K562 (cell line): ENCODE results near the gene BRMS1. TPM values are rescaled to one million over a fixed set of nuclear protein-coding genes. Genes with fewer than 3 reads are reported as not detected.
A peak's percentile ranks its signal among the peaks of the same experiment; 100 is the strongest.

Source experiments
- ILF3 ChIP-seq: fragments of 450-650 bp; IDR thresholded peaks from 2 replicates; pipeline ENCODE4 v1.6.1; 2018; ENCODE audit warnings: antibody characterized with exemption, mild to moderate bottlenecking, moderate library complexity, borderline replicate concordance
- RBBP5 ChIP-seq: fragments of 200-600 bp; sonication (generic); IDR thresholded peaks from 2 replicates; pipeline ENCODE4 v1.6.1; 2012; ENCODE audit warnings: borderline replicate concordance, mild to moderate bottlenecking, low read length, control low read depth, inconsistent platforms; ENCODE audit not compliant: insufficient read depth, poor library complexity, severe bottlenecking
- TEAD4 ChIP-seq, 2 experiments: sonication (generic) in 1 of 2; formaldehyde crosslinking in 1 of 2; IDR thresholded peaks; 2 replicates each; pipeline versions ENCODE4 v1.6.1 to v1.8.0; 2012 to 2022; ENCODE audit warnings: borderline replicate concordance in 1 of 2, inconsistent platforms in 1 of 2, low read length in 1 of 2, mild to moderate bottlenecking in 1 of 2, missing genetic modification reagents in 1 of 2
- ZNF12 ChIP-seq: sonication (generic); formaldehyde crosslinking; IDR thresholded peaks from 2 replicates; pipeline ENCODE4 v1.4.0; 2020; ENCODE audit warnings: mild to moderate bottlenecking, missing genetic modification reagents
- polyA plus RNA-seq, 8 experiments: library from polyadenylated mRNA; depleted of rRNA in 4 of 8; stranded (reverse) in 5 of 8; unstranded in 3 of 8; fragments of >200 nt; fragmentation: Nextera tagmentation in 2 of 8; fragmentation: Illumina TruSeq in 1 of 8; extraction: Ambion mirVana in 2 of 8; extraction: Trizol in 1 of 8; gene quantifications; 2 replicates each; pipeline versions ENCODE4 v1.2.1 to v1.2.3, GENCODE V29; 2011 to 2014; ENCODE audit warnings: inconsistent platforms in 1 of 8, missing spikeins in 1 of 8
- total RNA-seq, 7 experiments: library from RNA; depleted of rRNA in 6 of 7; stranded (reverse); fragments of >200 nt in 6 of 7; fragmentation: Illumina TruSeq in 2 of 7; extraction: Trizol in 2 of 7; gene quantifications; 2 replicates each; pipeline versions ENCODE4 v1.2.1 to v1.2.3, GENCODE V29; 2011 to 2021; ENCODE audit warnings: low replicate concordance in 1 of 7
- TF ChIP-seq, protein P1 (sequence below): fragments of 250-450 bp; sonication (Bioruptor Pico); IDR thresholded peaks from 2 replicates; pipeline ENCODE4 v1.4.0; 2020
- TF ChIP-seq, protein P2 (sequence below): sonication (generic); formaldehyde crosslinking; IDR thresholded peaks from 2 replicates; pipeline ENCODE4 v1.8.0; 2022; ENCODE audit warnings: mild to moderate bottlenecking, missing genetic modification reagents, borderline replicate concordance

Gene BRMS1
- total and polyA plus RNA-seq, 9 of the 15 experiments (the other 6 are each of a cell fraction or from before 2014, with no cell fraction given): 2.2 to 78.8 (median 33.4) TPM

DNA sequence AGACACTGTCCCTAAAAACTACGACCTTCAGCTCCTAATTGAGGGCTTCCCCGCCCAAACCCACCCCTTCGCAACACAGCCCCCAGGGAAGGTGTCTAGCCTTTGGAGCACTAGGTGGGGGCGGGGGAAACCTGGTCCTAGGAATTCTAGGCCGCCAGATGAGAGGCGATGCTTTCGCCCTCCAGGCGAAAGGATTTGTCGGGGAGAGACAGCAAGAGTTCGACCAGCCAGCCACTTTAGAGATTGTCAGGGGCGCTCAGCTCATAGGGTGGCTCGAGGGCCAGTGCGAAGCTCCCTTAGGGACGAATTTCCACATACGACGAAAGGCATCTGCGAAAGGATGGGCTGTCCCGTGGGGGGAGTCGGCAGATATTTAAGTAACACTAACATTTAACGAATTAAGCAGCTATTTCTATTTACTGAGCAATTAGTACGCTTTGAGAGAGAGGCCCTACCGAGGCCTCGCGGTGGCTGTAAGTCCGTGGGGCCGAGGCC is 33.4 kb downstream of the BRMS1 start (continued):
- TF ChIP-seq, protein P1, sequence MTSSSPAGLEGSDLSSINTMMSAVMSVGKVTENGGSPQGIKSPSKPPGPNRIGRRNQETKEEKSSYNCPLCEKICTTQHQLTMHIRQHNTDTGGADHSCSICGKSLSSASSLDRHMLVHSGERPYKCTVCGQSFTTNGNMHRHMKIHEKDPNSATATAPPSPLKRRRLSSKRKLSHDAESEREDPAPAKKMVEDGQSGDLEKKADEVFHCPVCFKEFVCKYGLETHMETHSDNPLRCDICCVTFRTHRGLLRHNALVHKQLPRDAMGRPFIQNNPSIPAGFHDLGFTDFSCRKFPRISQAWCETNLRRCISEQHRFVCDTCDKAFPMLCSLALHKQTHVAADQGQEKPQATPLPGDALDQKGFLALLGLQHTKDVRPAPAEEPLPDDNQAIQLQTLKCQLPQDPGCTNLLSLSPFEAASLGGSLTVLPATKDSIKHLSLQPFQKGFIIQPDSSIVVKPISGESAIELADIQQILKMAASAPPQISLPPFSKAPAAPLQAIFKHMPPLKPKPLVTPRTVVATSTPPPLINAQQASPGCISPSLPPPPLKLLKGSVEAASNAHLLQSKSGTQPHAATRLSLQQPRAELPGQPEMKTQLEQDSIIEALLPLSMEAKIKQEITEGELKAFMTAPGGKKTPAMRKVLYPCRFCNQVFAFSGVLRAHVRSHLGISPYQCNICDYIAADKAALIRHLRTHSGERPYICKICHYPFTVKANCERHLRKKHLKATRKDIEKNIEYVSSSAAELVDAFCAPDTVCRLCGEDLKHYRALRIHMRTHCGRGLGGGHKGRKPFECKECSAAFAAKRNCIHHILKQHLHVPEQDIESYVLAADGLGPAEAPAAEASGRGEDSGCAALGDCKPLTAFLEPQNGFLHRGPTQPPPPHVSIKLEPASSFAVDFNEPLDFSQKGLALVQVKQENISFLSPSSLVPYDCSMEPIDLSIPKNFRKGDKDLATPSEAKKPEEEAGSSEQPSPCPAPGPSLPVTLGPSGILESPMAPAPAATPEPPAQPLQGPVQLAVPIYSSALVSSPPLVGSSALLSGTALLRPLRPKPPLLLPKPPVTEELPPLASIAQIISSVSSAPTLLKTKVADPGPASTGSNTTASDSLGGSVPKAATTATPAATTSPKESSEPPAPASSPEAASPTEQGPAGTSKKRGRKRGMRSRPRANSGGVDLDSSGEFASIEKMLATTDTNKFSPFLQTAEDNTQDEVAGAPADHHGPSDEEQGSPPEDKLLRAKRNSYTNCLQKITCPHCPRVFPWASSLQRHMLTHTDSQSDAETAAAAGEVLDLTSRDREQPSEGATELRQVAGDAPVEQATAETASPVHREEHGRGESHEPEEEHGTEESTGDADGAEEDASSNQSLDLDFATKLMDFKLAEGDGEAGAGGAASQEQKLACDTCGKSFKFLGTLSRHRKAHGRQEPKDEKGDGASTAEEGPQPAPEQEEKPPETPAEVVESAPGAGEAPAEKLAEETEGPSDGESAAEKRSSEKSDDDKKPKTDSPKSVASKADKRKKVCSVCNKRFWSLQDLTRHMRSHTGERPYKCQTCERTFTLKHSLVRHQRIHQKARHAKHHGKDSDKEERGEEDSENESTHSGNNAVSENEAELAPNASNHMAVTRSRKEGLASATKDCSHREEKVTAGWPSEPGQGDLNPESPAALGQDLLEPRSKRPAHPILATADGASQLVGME (CRISPR knock-in tag): 0 out of 2 replicates have a peak, but pooled peaks have one; percentile 5
- TF ChIP-seq RBBP5: no peak
- TF ChIP-seq, protein P2, sequence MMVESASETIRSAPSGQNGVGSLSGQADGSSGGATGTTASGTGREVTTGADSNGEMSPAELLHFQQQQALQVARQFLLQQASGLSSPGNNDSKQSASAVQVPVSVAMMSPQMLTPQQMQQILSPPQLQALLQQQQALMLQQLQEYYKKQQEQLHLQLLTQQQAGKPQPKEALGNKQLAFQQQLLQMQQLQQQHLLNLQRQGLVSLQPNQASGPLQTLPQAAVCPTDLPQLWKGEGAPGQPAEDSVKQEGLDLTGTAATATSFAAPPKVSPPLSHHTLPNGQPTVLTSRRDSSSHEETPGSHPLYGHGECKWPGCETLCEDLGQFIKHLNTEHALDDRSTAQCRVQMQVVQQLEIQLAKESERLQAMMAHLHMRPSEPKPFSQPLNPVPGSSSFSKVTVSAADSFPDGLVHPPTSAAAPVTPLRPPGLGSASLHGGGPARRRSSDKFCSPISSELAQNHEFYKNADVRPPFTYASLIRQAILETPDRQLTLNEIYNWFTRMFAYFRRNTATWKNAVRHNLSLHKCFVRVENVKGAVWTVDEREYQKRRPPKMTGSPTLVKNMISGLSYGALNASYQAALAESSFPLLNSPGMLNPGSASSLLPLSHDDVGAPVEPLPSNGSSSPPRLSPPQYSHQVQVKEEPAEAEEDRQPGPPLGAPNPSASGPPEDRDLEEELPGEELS (CRISPR knock-in tag): 0 out of 2 replicates have a peak, but pooled peaks have one; percentile 83
- no peak for TF ChIP-seq TEAD4 (IDR thresholded peaks at IDR 0.05; ENCODE audit: low read length)
- peak; percentile 86; the same call in 1 of the 2 replicates for TF ChIP-seq TEAD4 (CRISPR knock-in tag; IDR thresholded peaks at IDR 0.05; ENCODE audit: borderline replicate concordance)
- TF ChIP-seq ZNF12 (CRISPR knock-in tag): 0 out of 2 replicates have a peak, but pooled peaks have one; percentile 2
- TF ChIP-seq ILF3: no peak
